BJ (cell line): ENCODE results near the gene ZNF32. TPM values are rescaled to one million over a fixed set of nuclear protein-coding genes. Genes with fewer than 3 reads are reported as not detected.
A peak's percentile ranks its signal among the peaks of the same experiment; 100 is the strongest.

Source experiments
- CTCF ChIA-PET: fragments of 350-600 bp; formaldehyde crosslinking; extraction: SDS; loops from one replicate; lab custom pipeline; 2021; ENCODE audit warnings: antibody characterized with exemption, inconsistent platforms; lab: Yijun Ruan, JAX
- POLR2A ChIA-PET: fragments of 300-600 bp; sonication (Branson Sonifier 250); formaldehyde crosslinking; extraction: SDS; loops from one replicate; lab custom pipeline; 2021; ENCODE audit warnings: antibody characterized with exemption; lab: Charles Lee
- DNase-seq: peaks from one replicate; pipeline ENCODE4 v3.0.0-alpha.2; 2011; ENCODE audit warnings: low read depth
- H3K27me3 ChIP-seq: 2 replicates; pipeline ENCODE4 v1.6.0; 2011; ENCODE audit warnings: low read length; ENCODE audit not compliant: control insufficient read depth, insufficient read depth
- H3K36me3 ChIP-seq: 2 replicates; pipeline ENCODE4 v1.5.1; 2011; ENCODE audit warnings: low read length; ENCODE audit not compliant: control insufficient read depth, insufficient read depth
- H3K4me3 ChIP-seq: 2 replicates; pipeline ENCODE4 v1.5.1; 2011; ENCODE audit warnings: low read depth, mild to moderate bottlenecking, control low read depth, low read length
- CTCF ChIP-seq: IDR thresholded peaks from 2 replicates; pipeline ENCODE4 v1.5.1; 2011; ENCODE audit warnings: low read depth, mild to moderate bottlenecking, control low read depth, inconsistent platforms, low read length, moderate library complexity; ENCODE audit not compliant: insufficient read depth
- polyA plus RNA-seq: library from polyadenylated mRNA; depleted of rRNA; stranded (reverse); fragments of >200 nt; gene quantifications from 2 replicates; pipeline ENCODE4 v1.2.3, GENCODE V29; 2011

ZNF32 gene
- polyA plus RNA-seq, 1 experiment, result 38.6 TPM

- Histone ChIP-seq H3K27me3 (no peaks in the 10 kb centered on the region), H3K4me3 (no peak overlapping the region), H3K36me3 (no peaks in the 10 kb centered on the region)
- no peak for DNase-seq
- POLR2A ChIA-PET, result no interaction called here
- CTCF ChIA-PET, result interaction anchor here (1.2 kb wide), 1 partner anchor 617 kb away, joined by 3 read pairs; no protein-coding TSS in a partner anchor
- no peak for TF ChIP-seq CTCF
Measured at GRCh38 chr10:43694526-43694925, 45.8 kb upstream of the ZNF32 start.

- DNase-seq, result no peak
- ChIA-PET CTCF (interaction anchor here (1.2 kb wide), 1 partner anchor 618 kb away, joined by 3 read pairs; no protein-coding TSS in a partner anchor), POLR2A (no interaction called here)
- H3K36me3 ChIP-seq, result no peaks in the 10 kb centered on the region
- TF ChIP-seq CTCF, result no peak
- no peak overlapping the region for H3K4me3 ChIP-seq
- no peaks in the 10 kb centered on the region for H3K27me3 ChIP-seq
Measured at GRCh38 chr10:43693602-43694001, 44.9 kb upstream of the ZNF32 start.

- TF ChIP-seq CTCF, result no peak
- CTCF ChIA-PET, result interaction anchor here (0.6 to 3.5 kb wide), 11 partner anchors 8 to 1166 kb away, joined by 3 to 30 read pairs (median 4); no protein-coding TSS in a partner anchor
Measured at GRCh38 chr10:43692051-43692825, 43.6 kb upstream of the ZNF32 start.

GRCh38 chr10:43691485-43691884 lies 42.8 kb upstream of the ZNF32 start:
- Histone ChIP-seq H3K27me3 (no peaks in the 10 kb centered on the region), H3K36me3 (no peaks in the 10 kb centered on the region), H3K4me3 (no peak overlapping the region)
- CTCF ChIA-PET, result interaction anchor here (0.8 to 3.5 kb wide), 13 partner anchors 8 to 1166 kb away, joined by 3 to 30 read pairs (median 4); no protein-coding TSS in a partner anchor
- DNase-seq, result no peak
- POLR2A ChIA-PET, result interaction anchor here (0.6 to 1.0 kb wide), 2 partner anchors 129 to 152 kb away, joined by 3 read pairs; no protein-coding TSS in a partner anchor
- peak; percentile 33; the same call in 1 of the 2 replicates for TF ChIP-seq CTCF

More at GRCh38 chr10:43692051-43692825, 43.6 kb upstream of the ZNF32 start:
- H3K36me3 ChIP-seq, result no peaks in the 10 kb centered on the region
- no peak for DNase-seq
- POLR2A ChIA-PET, result no interaction called here
- H3K27me3 ChIP-seq, result no peaks in the 10 kb centered on the region
- H3K4me3 ChIP-seq, result no peak overlapping the region
